Tibial artery (tissue), 4 donors: Measurements from ENCODE around the gene CAB39.

ENCODE experiments used
- DNase-seq, 2 donors: peaks; one replicate each; pipeline ENCODE4 v3.0.0-alpha.2; 2019
- H3K27ac ChIP-seq, 2 donors: fragments of 200-600 bp; sonication (generic) in 1 of 2; 1 replicate in 1 of 2; 2 replicates in 1 of 2; pipeline ENCODE4 v1.5.1; 2018 to 2019; ENCODE audit warnings: mild to moderate bottlenecking in 1 of 2
- H3K27me3 ChIP-seq, 2 donors: fragments of 200-600 bp; sonication (generic) in 1 of 2; one replicate each; pipeline versions ENCODE4 v1.5.1 to v1.6.0; 2016 to 2019
- H3K36me3 ChIP-seq, 3 donors: fragments of 200-600 bp; sonication (generic) in 2 of 3; one replicate each; pipeline ENCODE4 v1.5.1; 2016 to 2019; ENCODE audit warnings: mild to moderate bottlenecking in 2 of 3
- H3K4me1 ChIP-seq, 4 donors: fragments of 200-600 bp; sonication (generic) in 2 of 4; 1 replicate in 3 of 4; 2 replicates in 1 of 4; pipeline ENCODE4 v1.5.1; 2016 to 2019
- H3K4me3 ChIP-seq, 2 donors: fragments of 200-600 bp; sonication (generic) in 1 of 2; 1 replicate in 1 of 2; 2 replicates in 1 of 2; pipeline ENCODE4 v1.5.1; 2018 to 2019; ENCODE audit warnings: mild to moderate bottlenecking in 2 of 2
- H3K9me3 ChIP-seq, 3 donors: fragments of 200-600 bp; sonication (generic) in 1 of 3; one replicate each; pipeline ENCODE4 v1.5.1; 2016 to 2019
- intact Hi-C: fragments of 100-400 bp; cut with DNase I; formaldehyde crosslinking; loops from one replicate; pipeline ENCODE4 v1.15.0; 2023; ENCODE audit warnings: low total_unique reads
- TF ChIP-seq, protein P1 (sequence below), 2 experiments: fragments of 200-600 bp in 1 of 2; fragments of 450-650 bp in 1 of 2; IDR thresholded peaks; one replicate each; pipeline ENCODE4 v1.5.1; 2017 to 2019; ENCODE audit warnings: antibody characterized with exemption in 2 of 2, mild to moderate bottlenecking in 1 of 2, moderate library complexity in 1 of 2

The CAB39 gene

DNA sequence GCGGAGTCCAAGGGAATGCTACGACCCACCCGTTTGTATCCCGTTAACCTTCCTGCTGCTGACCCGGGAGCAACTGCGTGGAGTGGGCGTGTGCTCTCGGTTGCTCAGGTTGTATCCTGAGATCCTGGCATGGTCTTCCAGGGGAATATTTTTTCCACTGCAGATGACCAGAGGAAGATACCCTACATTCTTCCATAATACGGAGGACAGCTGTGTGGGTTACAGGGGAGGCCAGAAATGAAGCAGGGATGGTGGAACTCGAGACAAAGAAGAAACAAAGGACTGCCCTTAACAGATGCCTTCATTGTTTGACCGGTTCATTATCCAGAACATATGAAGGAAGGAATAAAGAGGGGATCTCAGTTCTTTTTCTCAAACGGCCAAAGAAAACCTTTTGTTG is 39.8 kb upstream of the CAB39 start:
- no peak overlapping the region for H3K27ac ChIP-seq
- H3K27me3 ChIP-seq: no peaks in the 10 kb centered on the region
- no peak overlapping the region for H3K4me3 ChIP-seq
- peaks cover 0 to 3% (median 3%) of the 10 kb centered on the region in 3 donors for H3K9me3 ChIP-seq
- no peak for DNase-seq
- no peaks in the 10 kb centered on the region for H3K4me1 ChIP-seq
- intact Hi-C loops: no loop called here
- TF ChIP-seq, protein P1, sequence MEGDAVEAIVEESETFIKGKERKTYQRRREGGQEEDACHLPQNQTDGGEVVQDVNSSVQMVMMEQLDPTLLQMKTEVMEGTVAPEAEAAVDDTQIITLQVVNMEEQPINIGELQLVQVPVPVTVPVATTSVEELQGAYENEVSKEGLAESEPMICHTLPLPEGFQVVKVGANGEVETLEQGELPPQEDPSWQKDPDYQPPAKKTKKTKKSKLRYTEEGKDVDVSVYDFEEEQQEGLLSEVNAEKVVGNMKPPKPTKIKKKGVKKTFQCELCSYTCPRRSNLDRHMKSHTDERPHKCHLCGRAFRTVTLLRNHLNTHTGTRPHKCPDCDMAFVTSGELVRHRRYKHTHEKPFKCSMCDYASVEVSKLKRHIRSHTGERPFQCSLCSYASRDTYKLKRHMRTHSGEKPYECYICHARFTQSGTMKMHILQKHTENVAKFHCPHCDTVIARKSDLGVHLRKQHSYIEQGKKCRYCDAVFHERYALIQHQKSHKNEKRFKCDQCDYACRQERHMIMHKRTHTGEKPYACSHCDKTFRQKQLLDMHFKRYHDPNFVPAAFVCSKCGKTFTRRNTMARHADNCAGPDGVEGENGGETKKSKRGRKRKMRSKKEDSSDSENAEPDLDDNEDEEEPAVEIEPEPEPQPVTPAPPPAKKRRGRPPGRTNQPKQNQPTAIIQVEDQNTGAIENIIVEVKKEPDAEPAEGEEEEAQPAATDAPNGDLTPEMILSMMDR (IDR thresholded peaks at IDR 0.05): no peak
- no peaks in the 10 kb centered on the region for H3K36me3 ChIP-seq

DNA sequence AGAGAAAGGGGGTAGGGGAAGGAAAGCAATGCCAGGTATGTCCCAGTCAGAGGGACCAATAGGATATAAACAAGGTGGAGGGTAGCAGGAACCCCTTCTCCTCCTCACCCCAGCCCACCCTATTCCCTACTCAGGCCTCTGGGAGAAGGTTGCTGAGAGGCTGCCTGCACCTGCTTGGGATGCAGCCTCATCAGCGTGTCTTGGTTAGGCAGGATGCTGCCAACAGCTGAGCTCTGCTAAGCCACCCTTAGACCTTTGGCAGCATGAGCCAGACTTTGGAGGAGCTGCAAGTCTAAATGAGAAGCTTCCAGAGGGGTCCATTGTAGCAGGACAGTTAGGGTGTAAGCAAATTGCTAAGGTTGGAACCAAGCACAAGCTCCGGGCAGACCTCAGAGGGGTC is 38.2 kb upstream of the CAB39 start:
- DNase-seq: no peak
- no peak overlapping the region for H3K27ac ChIP-seq
- TF ChIP-seq, protein P1 (IDR thresholded peaks at IDR 0.05): no peak
- intact Hi-C loops: no loop called here
- no peak overlapping the region for H3K4me3 ChIP-seq
- no peaks in the 10 kb centered on the region for H3K4me1 ChIP-seq
- no peaks in the 10 kb centered on the region for H3K36me3 ChIP-seq
- peaks cover 0 to 8% (median 7%) of the 10 kb centered on the region in 3 donors for H3K9me3 ChIP-seq
- no peaks in the 10 kb centered on the region for H3K27me3 ChIP-seq

DNA sequence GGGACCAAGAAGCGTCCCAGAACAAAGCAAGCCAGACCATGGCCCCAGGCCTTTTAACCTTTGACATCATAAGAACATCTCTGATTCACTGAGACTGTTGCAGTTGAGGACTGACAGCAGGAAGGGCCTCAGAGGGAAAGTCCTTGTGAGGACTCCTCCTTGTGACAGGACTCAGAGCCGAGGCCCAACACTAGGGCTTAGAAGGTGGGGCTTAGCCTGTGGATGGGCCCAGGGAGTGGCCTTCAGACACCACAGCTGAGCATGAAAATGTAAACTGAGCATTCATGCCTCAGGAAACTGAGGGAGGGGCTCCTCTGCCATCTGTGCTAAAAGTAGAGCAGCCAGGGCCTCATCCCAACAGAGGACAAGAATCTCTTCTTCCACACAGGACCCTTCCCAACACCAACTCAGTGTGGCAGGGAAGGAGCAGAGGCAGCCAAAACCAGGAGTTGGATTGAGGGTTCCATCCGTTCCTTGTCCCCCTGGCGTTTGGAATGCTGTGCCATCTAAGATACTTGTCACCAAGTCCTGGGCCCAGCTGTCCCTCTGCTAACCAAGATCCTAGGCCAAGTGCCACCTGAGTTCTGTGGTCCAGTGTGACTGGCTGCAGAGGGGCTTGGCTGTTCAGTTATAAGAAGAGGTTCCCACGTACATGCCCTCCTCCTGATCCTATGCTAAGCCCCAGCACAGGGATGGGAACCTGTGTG is 37.5 kb upstream of the CAB39 start:
- H3K27ac ChIP-seq: no peak overlapping the region
- H3K4me1 ChIP-seq: no peaks in the 10 kb centered on the region
- intact Hi-C loops: no loop called here
- H3K36me3 ChIP-seq: no peaks in the 10 kb centered on the region
- TF ChIP-seq, protein P1 (IDR thresholded peaks at IDR 0.05): no peak
- no peak for DNase-seq
- no peaks in the 10 kb centered on the region for H3K27me3 ChIP-seq
- H3K4me3 ChIP-seq: no peak overlapping the region
- H3K9me3 ChIP-seq: peaks cover 0 to 8% (median 7%) of the 10 kb centered on the region in 3 donors

DNA sequence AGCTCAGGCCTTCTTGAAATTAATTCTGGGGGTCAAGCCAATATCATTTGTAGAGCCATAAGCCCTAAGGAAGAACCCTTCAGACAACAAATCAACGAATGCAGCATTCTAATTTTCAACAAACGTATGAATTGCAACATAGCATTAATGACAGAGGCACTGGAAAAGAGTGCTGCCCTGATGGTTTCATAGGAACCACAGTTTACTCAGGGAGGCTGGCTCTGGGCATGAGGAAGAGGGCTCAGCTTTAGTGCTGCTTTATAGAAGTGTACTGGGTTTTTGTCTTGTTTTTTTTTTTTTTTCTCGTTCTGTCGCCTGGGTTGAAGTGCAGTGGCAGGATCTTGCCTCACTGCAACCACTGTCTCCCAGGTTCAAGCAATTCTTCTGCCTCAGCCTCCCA is 36.1 kb upstream of the CAB39 start:
- no peak for DNase-seq
- Histone ChIP-seq H3K4me3 (no peak overlapping the region), H3K27ac (no peak overlapping the region), H3K27me3 (no peaks in the 10 kb centered on the region), H3K36me3 (no peaks in the 10 kb centered on the region), H3K9me3 (peaks cover 0 to 8% (median 7%) of the 10 kb centered on the region in 3 donors), H3K4me1 (no peaks in the 10 kb centered on the region)
- intact Hi-C loops: no loop called here
- TF ChIP-seq, protein P1 (IDR thresholded peaks at IDR 0.05): no peak

DNA sequence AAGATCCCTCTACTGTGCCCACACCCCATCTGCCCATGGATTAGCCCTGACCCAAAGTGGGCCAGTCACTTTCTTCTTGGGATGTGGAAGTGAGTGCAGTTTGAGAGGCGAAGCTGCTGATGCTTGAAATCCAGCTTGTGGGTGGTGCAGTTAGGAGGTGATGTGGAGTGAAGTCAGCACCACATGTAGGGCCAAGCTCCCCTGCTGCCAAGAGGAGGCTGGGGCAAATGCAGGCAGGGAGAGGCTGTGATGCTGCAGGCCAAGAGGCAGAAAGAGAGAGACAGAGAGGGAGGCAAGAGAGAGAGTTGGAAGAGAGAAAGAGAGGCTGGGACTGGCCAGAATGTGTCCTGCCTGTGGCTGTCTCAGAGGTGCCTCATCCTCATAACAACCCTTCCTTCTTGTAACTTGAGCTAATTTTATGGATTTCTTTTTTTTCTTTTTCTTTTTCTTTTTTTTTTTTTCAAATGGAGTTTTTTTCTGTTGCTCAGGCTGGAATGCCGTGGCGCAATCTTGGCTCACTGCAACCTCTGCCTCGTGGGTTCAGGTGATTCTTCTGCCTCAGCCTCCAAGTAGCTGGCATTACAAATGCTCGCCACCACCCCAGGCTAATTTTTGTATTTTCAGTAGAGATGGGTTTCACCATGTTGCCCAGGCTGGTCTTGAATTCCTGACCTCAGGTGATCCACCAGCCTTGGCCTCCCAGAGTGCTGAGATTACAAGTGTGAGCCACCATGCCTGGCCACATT is 35.3 kb upstream of the CAB39 start:
- Histone ChIP-seq H3K36me3 (no peaks in the 10 kb centered on the region), H3K4me1 (no peaks in the 10 kb centered on the region), H3K27ac (no peak overlapping the region), H3K9me3 (peaks cover 0 to 8% (median 7%) of the 10 kb centered on the region in 3 donors), H3K27me3 (no peaks in the 10 kb centered on the region), H3K4me3 (no peak overlapping the region)
- TF ChIP-seq, protein P1 (IDR thresholded peaks at IDR 0.05): no peak
- intact Hi-C loops: no loop called here
- no peak for DNase-seq
